ENCODE measurements around the gene TBC1D13.
"Not testable (repeated sequence)": the region's sequence is repeated elsewhere in the genome, so short reads cannot be mapped to it uniquely, and the experiment has no call there.

TBC1D13 gene

DNA sequence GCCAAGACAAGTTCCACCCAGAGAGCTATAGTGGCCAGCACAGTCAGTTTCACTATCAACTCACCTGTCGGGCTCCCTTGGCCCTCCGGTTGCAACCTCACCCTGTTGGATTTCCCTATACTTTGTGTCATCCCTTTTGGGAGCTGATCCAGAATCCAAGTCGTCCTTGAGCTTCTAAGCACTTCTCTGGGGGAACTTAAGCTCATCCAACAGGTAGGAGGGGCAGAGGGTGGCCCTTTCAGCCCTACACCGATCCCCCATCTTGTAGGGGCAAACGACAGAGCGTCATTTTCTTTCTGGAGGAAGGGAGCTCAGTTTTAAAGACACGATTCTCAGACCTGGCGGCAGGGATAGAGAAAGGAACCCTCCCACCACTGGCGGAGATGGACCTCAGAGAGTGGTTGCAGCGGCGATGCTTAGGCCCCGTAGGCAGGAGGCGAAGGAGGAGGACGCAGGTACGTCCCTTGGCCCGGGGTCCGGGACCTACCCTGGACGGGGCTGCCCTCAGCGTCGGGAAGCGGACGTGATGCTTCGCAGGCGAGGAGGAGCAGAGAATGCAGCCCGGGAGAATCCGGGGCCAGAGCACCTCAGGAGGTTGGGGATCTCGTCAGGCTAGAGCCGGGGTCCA lies 15.8 kb upstream of the TBC1D13 start:
- peaks cover 24 to 32% of the 10 kb centered on the region in 2 donors for H3K4me1 Mint-ChIP-seq (ENCODE audit: low read depth in 2 of 2)
- peaks cover 0 to 4% of the 10 kb centered on the region in 2 donors for H3K9me3 Mint-ChIP-seq
- H3K4me3 Mint-ChIP-seq, result peak overlapping the region; percentile 91 to 97
- H3K27ac Mint-ChIP-seq, result peak overlapping the region; percentile 95 to 99
- DNase-seq (peak; percentile 17 to 29 (median 22)), ATAC-seq (replicated peaks) (peak; percentile 28)
- H3K27me3 Mint-ChIP-seq, result no peaks in the 10 kb centered on the region
- peaks cover 20% of the 10 kb centered on the region for H3K36me3 Mint-ChIP-seq (ENCODE audit: insufficient read depth)

DNA sequence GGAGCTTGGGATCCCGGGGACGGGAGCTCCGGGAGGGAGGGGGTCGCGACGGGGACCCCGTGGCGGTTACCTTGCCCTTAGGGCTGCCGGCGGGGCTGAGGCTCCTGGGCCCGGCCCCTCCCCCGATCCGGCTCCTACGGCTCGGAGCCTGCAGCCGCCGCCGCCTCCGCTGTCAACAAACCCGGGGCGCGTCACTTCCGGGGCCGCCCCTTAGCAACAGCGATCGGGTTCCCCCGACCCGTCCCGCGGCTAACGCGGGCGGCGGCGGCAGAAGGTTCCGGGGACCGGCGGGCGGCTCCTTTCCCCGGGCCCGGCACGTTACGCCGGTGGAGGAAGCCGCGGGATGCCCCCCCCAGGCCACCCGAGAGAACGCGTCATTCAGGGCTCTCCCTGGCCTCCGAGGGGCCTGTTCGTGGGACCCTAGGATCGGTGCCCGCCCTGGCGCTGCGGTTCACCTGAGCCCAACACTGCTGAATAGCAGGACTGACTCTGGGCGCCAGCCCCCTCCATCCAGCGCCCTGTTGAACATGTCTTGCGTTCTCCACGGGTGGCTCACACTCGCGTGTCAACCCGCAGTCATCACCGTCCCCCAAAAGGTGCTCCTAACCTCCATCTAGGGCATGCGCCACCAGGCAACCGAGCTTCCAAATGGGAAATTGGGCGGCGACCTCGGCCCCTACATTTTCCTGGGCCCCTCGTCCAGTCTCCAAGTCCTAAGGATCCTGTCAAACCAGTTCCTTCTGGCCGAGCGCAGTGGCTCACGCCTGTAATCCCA lies 15.1 kb upstream of the TBC1D13 start, which contains the start of gene ZER1:
ZER1 (minus strand) TSS at position 183 of the 775 bp plus-strand sequence. CDS start 16,362 bp downstream, outside the sequence.
- peaks cover 0 to 4% of the 10 kb centered on the region in 2 donors for H3K9me3 Mint-ChIP-seq
- peaks cover 24 to 32% of the 10 kb centered on the region in 2 donors for H3K4me1 Mint-ChIP-seq (ENCODE audit: low read depth in 2 of 2)
- peak within 1 kb of the TSS; percentile 91 to 97 for H3K4me3 Mint-ChIP-seq
- ATAC-seq (replicated peaks) (peak; percentile 93), DNase-seq (peak; percentile 93 to 95 (median 94))
- H3K27me3 Mint-ChIP-seq, result no peaks in the 10 kb centered on the region
- H3K27ac Mint-ChIP-seq, result peak within 1 kb of the TSS; percentile 95 to 99
- H3K36me3 Mint-ChIP-seq (ENCODE audit: insufficient read depth), result peaks cover 21% of the 10 kb centered on the region

DNA sequence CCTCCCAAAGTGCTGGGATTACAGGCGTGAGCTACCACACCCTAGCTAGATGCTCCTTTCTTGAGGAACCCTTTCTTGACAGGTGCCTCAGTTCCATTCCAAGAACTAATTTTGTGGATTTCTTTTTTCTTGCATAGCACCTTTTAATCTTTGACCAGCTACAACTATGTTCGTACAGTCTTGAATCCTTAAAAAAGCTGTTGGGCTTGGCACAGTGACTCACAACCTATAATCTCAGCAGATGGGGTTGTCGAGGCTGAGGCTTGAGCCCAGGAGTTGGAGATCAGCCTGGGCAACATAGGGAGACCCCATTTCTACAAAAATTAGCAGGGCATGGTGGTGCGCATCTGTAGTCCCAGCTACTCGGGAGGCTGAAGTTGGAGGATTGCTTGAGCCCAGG lies 14.0 kb upstream of the TBC1D13 start:
- H3K9me3 Mint-ChIP-seq, result peaks cover 0 to 4% of the 10 kb centered on the region in 2 donors
- H3K4me1 Mint-ChIP-seq (ENCODE audit: low read depth in 2 of 2), result peaks cover 20 to 27% of the 10 kb centered on the region in 2 donors
- no peaks in the 10 kb centered on the region for H3K27me3 Mint-ChIP-seq
- H3K4me3 Mint-ChIP-seq, result peak overlapping the region; percentile 91 to 97
- no peak for DNase-seq
- H3K36me3 Mint-ChIP-seq (ENCODE audit: insufficient read depth), result peaks cover 17% of the 10 kb centered on the region
- no peak for ATAC-seq (replicated peaks)
- H3K27ac Mint-ChIP-seq, result peak overlapping the region; percentile 95 to 99

DNA sequence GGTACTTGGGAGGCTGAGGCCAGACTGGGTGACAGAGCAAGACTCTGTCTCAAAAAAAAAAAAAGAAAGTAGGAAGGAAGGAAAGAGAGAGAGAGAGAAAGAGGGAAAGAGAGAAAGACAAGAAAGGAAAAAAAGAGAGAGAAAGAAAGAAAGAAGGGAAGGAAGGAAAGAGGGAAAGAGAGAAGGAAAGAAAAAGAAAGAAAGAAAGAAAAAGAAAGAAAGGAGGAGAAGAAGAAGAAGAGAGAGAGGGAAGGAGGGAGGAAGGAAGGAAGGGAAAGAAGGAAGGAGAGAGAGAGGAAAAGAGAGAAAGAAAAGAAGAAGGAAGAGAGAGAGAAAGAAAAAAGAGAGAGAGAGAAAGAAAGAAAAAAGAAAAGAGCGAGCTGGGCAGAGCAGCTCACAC lies 12.2 kb upstream of the TBC1D13 start:
- ATAC-seq (replicated peaks), result no peak
- Mint-ChIP-seq H3K27me3 (no peaks in the 10 kb centered on the region), H3K27ac (peak overlapping the region in 1 of 2 donors; percentile 7), H3K4me3 (no peak overlapping the region), H3K9me3 (peaks cover 0 to 4% of the 10 kb centered on the region in 2 donors), H3K4me1 (ENCODE audit: low read depth in 2 of 2) (peaks cover 12 to 17% of the 10 kb centered on the region in 2 donors), H3K36me3 (ENCODE audit: insufficient read depth) (peaks cover 12% of the 10 kb centered on the region)
- DNase-seq, result no peak

DNA sequence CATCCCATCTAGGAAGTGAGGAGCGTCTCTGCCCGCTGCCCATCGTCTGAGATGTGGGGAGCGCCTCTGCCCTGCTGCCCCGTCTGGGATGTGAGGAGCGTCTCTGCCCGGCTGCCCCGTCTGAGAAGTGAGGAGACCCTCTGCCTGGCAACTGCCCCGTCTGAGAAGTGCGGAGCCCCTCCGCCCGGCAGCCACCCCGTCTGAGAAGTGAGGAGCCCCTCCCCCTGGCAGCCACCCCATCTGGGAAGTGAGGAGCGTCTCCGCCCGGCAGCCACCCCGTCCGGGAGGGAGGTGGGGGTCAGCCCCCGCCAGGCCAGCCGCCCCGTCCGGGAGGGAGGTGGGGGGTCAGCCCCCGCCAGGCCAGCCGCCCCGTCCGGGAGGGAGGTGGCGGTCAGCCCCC lies 7.0 kb upstream of the TBC1D13 start:
- H3K4me3 Mint-ChIP-seq; H3K27ac Mint-ChIP-seq; H3K27me3 Mint-ChIP-seq; H3K36me3 Mint-ChIP-seq (ENCODE audit: insufficient read depth); DNase-seq; H3K9me3 Mint-ChIP-seq; ATAC-seq (replicated peaks); H3K4me1 Mint-ChIP-seq (ENCODE audit: low read depth in 2 of 2): not testable (repeated sequence)

DNA sequence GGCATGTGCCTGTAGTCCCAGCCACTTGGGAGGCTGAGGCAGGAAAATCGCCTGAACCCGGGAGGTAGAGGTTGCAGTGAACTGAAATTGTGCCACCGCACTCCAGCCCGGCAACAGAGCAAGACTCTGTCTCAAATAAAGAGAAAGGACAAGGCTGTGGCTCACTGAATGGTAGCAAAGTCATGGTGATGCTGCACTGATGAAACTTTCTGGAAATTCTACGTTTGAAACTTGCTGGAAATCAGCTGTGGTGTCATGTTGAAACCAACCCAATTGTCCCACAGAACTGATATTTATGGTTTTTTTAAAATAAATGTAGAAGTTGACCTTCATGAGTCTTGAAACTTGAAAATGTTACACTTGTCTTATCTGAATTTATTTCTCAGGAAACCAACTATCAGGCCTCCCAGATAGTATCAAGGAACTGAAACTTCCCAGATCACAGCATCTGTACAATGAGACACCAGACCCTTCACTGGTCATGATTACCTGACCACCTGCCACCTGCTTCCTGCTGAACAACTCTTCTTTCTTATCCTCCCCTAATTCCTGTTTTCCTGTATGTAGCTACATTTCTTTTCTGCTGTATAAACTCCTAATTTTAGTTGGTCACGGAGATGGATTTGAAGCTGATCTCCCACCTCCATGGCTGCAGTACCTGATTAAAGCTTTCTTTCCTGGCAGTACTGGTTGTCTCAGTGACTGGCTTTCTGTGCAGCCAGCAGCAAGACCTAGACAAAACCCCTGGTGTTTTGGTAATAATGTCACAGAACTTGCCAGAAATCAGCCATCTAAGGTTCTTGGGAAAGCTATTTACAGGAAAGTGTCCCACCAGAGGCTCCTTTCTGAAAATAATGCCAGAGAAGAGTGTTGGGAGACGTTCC lies 5.6 kb upstream of the TBC1D13 start:
- Mint-ChIP-seq H3K36me3 (ENCODE audit: insufficient read depth) (peaks cover 2% of the 10 kb centered on the region), H3K9me3 (no peaks in the 10 kb centered on the region), H3K27me3 (no peaks in the 10 kb centered on the region), H3K4me3 (no peak overlapping the region), H3K4me1 (ENCODE audit: low read depth in 2 of 2) (no peaks in the 10 kb centered on the region), H3K27ac (no peak overlapping the region)
- ATAC-seq (replicated peaks), result no peak
- DNase-seq, result no peak

DNA sequence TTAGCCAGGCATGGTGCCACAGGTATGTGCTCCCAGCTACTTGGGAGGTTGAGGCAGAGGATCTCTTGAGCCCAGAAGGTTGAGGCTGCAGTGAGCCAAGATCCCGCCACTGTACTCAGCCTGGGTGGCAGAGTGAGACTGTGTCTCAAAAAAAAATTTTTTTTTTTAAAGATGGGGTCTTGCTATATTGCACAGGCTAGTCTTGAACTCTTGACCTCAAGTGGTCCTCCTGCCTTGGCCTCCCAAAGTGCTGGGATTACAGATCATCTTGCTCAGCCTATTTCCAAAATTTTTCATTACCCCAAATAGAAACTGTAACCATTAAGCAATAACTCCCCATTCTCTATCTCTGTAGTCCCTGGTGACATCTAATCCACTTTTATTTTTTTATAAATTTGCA lies 4.4 kb upstream of the TBC1D13 start:
- peak overlapping the region in 1 of 2 donors; percentile 60 for H3K27ac Mint-ChIP-seq
- ATAC-seq (replicated peaks), result no peak
- no peak for DNase-seq
- H3K4me1 Mint-ChIP-seq (ENCODE audit: low read depth in 2 of 2), result peaks cover 3 to 10% of the 10 kb centered on the region in 2 donors
- no peaks in the 10 kb centered on the region for H3K27me3 Mint-ChIP-seq
- no peak overlapping the region for H3K4me3 Mint-ChIP-seq
- no peaks in the 10 kb centered on the region for H3K9me3 Mint-ChIP-seq
- peaks cover 8% of the 10 kb centered on the region for H3K36me3 Mint-ChIP-seq (ENCODE audit: insufficient read depth)

DNA sequence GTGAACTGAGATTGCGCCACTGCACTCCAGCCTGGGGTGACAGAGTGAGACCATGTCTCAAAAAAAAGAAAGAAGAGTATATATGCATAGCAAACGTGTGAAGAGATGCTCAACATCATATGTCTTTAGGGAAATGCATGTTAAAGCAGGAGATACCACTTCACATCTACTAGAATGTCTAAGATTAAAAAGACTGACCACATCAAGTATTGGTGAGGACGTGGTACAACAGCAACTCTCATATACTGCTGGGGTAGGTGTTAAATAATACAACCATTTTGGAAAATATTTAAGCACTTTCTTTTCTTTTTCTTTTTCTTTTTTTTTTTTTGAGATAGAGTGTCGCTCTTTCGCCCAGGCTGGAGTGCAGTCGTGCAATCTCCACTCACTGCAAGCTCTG lies 1.6 kb upstream of the TBC1D13 start:
- peak overlapping the region in 1 of 2 donors; percentile 97 for H3K27ac Mint-ChIP-seq
- peaks cover 13% of the 10 kb centered on the region for H3K36me3 Mint-ChIP-seq (ENCODE audit: insufficient read depth)
- ATAC-seq (replicated peaks), result no peak
- H3K4me1 Mint-ChIP-seq (ENCODE audit: low read depth in 2 of 2), result peaks cover 12 to 15% of the 10 kb centered on the region in 2 donors
- H3K27me3 Mint-ChIP-seq, result no peaks in the 10 kb centered on the region
- H3K9me3 Mint-ChIP-seq, result no peaks in the 10 kb centered on the region
- no peak for DNase-seq
- peak overlapping the region in 1 of 2 donors; percentile 96 for H3K4me3 Mint-ChIP-seq

DNA sequence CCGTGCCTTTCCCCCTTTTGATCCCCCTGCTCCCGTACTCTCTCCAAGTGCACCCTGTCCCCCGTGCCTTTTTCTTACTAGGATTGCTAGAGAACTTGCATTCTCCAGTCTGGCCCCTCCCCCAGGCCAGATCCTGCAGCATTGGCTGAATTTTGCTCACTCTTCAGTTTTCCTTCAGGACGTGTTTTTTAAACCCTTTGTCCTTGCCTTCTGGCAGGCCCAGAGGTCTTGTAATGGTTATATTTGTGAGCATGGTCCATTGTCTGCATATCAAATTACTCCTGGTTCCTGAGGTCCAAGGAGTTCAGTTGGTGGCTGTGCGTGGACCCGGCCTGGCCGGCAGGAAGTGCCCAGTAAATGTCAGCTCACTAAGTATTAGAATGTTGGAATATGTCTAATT lies 606 bp downstream of the TBC1D13 start:
- Mint-ChIP-seq H3K4me1 (ENCODE audit: low read depth in 2 of 2) (peaks cover 14 to 16% of the 10 kb centered on the region in 2 donors), H3K27me3 (no peaks in the 10 kb centered on the region)
- ATAC-seq (replicated peaks), result no peak

DNA sequence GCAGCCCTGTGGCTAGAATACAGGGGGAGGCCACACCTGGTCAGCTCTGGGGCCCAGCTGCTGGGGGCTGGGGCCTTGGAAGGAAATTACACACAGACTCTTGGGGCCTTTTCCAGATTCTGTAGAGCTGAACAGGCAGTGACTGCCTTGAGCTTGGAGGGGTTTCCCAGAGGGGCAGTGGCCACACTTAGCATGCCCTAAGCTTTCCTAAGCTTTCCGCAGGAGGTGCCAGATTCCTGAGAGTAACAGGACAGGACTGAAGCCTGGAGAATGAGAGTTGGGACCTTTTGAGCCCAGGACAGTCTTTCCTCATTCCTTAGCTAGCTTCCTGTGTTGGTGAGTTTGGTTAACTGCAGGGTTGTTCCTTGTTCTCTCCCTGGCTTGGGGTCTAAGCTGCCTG lies 1.4 kb downstream of the TBC1D13 start:
- Mint-ChIP-seq H3K36me3 (ENCODE audit: insufficient read depth) (peaks cover 26% of the 10 kb centered on the region), H3K27me3 (no peaks in the 10 kb centered on the region), H3K4me3 (peak overlapping the region; percentile 96 to 98), H3K4me1 (ENCODE audit: low read depth in 2 of 2) (peaks cover 19 to 20% of the 10 kb centered on the region in 2 donors), H3K27ac (peak overlapping the region; percentile 96 to 97), H3K9me3 (no peaks in the 10 kb centered on the region)
- no peak for DNase-seq
- no peak for ATAC-seq (replicated peaks)

More for the DNA sequence above, 606 bp downstream of the TBC1D13 start:
- Mint-ChIP-seq H3K36me3 (ENCODE audit: insufficient read depth) (peaks cover 24% of the 10 kb centered on the region), H3K27ac (peak overlapping the region; percentile 96 to 97), H3K9me3 (no peaks in the 10 kb centered on the region), H3K4me3 (peak overlapping the region; percentile 96 to 98)
- DNase-seq, result no peak

DNA sequence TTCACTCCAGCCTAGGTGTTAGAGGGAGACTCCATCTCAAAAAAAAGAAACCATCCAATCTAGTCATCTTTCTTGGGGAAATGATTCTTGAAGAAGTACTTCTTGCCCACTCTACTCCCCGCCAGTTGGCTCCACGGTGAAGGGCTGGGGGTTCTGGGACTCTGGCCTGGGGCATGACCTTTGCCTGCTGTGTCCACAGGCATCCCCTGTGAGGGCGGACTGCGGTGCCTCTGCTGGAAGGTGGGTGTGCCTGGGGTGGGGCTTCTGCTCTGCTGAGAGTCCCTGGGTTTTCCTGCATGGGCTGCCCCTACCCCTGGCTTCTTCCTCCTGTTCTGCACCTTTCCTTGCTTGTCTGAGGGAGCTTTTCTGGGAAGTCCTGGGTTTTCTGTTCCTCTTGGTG lies 3.5 kb downstream of the TBC1D13 start:
- H3K4me3 Mint-ChIP-seq, result no peak overlapping the region
- H3K27ac Mint-ChIP-seq, result peak overlapping the region in 1 of 2 donors; percentile 63
- H3K27me3 Mint-ChIP-seq, result no peaks in the 10 kb centered on the region
- peaks cover 47% of the 10 kb centered on the region for H3K36me3 Mint-ChIP-seq (ENCODE audit: insufficient read depth)
- ATAC-seq (replicated peaks), result no peak
- H3K4me1 Mint-ChIP-seq (ENCODE audit: low read depth in 2 of 2), result peaks cover 22 to 23% of the 10 kb centered on the region in 2 donors
- no peak for DNase-seq
- H3K9me3 Mint-ChIP-seq, result no peaks in the 10 kb centered on the region

DNA sequence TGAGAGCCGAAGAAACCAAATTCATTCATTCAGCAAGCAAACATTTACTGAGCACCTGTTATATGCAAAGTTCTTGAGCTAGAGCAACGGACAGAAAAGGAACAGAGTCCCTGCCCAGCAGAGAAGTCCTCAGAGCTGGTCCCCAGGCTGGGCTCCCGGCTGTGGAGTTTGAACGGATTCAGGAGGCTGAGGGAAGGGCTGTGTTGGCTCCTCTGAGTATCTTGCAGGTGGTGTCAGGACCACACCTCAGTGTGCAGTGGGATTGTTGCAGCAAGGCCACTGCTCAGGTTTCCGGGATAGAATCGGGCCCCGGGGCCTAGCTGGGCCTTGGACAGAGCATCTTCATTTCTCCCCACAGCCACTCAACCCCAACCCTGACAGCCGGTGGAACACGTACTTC lies 5.1 kb downstream of the TBC1D13 start:
- H3K4me1 Mint-ChIP-seq (ENCODE audit: low read depth in 2 of 2), result peaks cover 18 to 22% of the 10 kb centered on the region in 2 donors
- H3K9me3 Mint-ChIP-seq, result no peaks in the 10 kb centered on the region
- DNase-seq (no peak), ATAC-seq (replicated peaks) (no peak)
- peak overlapping the region in 1 of 2 donors; percentile 63 for H3K27ac Mint-ChIP-seq
- no peak overlapping the region for H3K4me3 Mint-ChIP-seq
- no peaks in the 10 kb centered on the region for H3K27me3 Mint-ChIP-seq
- peaks cover 51% of the 10 kb centered on the region for H3K36me3 Mint-ChIP-seq (ENCODE audit: insufficient read depth)

Measured in effector memory CD8-positive, alpha-beta T cell (primary cell).